ENCODE measurements around the gene TPRN.

The TPRN gene

DNA sequence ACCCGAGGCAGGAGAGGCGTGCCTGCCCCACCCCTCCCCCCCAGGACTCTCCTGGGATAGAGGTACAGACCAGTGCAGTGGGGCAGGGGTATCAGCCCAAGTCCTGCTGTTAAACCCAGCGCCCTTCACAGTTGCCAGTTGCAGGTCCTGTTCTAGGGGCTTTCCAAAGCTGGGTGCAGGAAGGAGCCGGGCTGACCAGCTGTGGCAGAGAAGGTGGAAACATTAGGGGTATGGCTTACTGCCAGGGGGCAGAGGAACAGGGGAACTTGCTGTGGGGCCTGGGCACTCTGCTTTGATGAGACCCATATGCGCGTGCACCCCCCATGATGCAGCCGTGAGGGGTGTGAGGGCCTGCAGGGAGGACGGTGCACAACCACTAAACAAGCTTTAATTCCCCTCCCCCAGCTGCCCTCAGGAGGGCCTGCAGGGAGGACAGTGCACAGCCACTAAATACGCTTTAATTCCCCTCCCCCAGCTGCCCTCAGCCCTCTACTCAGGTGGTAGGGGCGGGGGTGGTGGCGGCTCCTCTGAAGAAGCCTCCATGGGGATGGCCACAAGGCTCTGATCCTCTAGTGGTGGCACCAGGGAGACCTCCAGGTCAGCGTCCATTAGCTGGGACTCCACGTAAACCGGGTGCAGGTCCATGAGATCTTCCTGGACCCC, 29.9 kb downstream of the TPRN start:
- no peak for DNase-seq

DNA sequence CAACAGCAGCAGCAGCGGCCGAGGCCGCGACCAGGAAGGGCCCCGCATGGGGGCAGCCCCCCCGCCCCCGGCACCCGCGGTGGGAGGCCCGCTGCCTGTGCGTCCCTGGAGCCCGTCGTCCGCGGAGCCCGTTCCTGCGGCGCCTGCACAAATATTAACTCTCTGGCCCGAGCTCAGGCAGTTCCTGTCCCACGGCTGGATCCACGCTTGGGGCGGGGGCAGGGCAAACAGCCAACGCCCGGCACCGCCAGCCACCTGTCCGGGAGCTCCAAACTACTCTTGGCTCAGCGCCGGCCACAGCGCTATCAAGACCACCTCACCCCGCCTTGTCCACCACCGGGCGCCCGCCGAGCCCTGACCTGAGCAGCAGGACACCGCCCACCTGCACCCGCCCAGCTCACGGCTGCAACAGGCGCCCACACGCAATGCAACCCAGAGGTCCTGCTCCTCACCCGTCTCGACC, 30.6 kb downstream of the TPRN start, which contains the start of gene LRRC26:
Gene LRRC26, minus strand, starts transcription at position 156 of the 463 bp plus-strand sequence. Its CDS starts 108 bp downstream, at position 48.
- DNase-seq, result no peak

- no peak for DNase-seq
Measured at GRCh38 chr9:137168904-137169856, 31.4 kb downstream of the TPRN start.

GRCh38 chr9:137168573-137168903, 32.0 kb downstream of the TPRN start:
- DNase-seq, result no peak

DNA sequence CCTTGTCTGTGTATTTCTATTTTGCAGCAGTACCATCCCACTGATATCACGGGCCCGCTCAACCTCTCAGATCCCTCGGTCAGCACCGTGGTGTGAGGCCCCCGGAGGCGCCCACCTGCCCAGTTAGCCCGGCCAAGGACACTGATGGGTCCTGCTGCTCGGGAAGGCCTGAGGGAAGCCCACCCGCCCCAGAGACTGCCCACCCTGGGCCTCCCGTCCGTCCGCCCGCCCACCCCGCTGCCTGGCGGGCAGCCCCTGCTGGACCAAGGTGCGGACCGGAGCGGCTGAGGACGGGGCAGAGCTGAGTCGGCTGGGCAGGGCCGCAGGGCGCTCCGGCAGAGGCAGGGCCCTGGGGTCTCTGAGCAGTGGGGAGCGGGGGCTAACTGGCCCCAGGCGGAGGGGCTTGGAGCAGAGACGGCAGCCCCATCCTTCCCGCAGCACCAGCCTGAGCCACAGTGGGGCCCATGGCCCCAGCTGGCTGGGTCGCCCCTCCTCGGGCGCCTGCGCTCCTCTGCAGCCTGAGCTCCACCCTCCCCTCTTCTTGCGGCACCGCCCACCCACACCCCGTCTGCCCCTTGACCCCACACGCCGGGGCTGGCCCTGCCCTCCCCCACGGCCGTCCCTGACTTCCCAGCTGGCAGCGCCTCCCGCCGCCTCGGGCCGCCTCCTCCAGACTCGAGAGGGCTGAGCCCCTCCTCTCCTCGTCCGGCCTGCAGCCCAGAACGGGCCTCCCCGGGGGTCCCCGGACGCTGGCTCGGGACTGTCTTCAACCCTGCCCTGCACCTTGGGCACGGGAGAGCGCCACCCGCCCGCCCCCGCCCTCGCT, 32.6 kb downstream of the TPRN start:
- no peak for DNase-seq

GRCh38 chr9:137167277-137167746, 33.2 kb downstream of the TPRN start:
- no peak for DNase-seq

DNA sequence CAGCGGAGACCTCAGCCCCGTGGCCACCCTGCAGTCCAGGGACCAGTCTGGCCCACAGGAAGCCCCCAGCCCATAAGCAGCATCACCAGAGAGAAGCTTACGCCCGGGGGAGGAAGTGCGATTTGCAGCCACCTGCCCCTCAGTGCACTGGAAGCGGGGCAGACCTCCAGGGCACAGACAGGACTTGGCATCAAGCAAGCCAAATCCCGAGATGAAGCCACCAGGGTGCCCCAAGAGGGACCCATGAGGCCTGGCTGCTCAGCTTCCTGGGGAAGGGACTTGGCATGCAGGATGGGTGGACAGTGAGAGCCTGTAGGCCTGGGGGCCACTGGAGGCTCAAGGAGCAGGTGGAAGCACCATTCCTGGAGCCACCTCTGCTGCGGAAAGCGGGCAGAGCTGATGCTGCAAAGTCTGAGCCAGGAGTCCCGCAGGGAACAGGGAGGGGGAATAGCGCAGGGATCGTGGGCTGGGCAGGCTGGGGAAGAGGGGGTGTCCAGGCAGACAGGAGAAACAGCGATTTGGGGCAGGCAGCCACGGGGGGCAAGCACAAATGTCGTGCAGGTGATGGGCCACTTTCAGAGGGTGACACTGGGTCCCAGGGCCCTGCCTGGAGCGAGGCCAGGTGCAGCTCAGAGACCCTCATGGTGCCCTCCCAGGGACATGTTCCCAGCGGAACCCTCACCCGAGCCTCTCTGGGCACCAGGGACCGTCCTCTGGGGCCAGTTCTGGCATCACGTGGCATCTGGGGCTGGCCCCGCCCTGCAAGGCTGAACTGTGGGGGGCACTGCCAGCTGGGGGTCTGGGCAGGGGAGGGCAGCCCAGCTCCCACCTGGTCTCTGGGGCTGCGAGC, 33.9 kb downstream of the TPRN start:
- no peak for DNase-seq

DNA sequence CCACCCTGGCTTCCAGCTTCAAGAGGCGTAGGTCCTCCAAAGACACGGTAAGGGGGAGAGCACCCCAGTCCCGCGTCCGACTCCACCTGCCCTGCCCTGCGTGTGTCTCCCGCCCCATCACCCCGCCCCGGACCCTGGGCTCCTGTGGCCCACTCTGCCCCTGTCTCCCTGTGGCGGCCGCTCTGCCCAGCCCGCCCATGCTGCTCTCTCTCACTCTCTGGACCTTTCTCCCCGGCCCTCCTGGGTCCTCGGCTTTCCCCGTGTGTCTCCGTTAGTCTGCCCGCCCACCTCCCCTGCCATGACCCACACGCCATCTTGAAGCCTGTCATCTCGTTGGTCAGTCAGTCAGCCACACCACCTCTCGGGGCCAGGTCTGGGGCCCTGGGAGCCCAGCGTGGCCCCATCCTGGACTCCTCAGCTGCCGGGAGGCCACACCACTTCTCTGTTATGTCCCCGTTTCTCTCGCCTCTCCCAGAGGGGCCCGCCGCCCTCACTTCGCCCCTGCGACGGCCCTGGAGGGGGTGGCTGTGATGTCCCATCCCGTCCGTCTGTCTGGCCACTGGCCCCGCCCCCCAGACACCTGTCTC, 35.2 kb downstream of the TPRN start:
- DNase-seq, result no peak

DNA sequence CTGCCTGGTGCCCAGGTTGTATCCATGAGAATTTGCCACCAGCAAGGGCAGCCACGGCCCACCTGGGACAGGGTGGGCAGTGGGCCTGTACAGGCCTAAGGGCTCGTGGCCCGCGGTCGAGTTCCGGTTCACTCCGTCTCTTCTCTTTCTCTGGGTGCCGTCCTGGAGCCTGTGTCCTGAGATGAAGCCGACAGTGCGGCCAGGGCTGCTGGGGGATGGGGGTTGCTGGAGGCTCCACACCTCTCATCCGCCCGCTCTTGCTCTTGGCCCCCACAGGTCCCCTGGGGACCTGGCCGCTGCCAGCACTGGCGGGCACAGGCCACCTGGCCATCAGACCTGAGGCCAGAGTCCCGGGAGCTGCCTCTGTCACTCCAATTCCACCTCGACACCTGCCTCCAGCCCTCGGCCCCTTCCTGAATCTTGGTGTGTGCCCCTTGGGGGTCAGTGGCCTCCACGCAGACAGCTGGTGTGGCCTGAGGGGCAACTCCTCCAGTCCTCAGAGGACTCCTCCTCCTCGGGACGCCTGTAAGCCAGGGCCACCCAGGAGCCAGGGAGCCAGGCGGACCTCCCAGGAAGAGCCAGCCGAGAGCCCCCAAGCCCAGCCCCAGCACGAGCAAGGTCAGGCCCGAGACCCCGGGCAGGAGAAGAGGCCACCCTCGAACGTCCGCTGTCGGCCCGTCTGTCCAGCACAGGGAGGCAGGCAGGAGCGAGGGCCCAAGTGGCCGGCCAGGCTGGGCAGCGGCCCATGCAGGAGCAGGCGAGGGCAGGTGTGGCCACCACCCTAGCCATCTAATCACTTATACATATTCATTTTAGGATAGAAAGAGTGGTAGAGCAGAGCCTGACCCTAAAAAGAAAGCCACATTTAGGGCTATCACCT, 35.9 kb downstream of the TPRN start:
- no peak for DNase-seq

DNA sequence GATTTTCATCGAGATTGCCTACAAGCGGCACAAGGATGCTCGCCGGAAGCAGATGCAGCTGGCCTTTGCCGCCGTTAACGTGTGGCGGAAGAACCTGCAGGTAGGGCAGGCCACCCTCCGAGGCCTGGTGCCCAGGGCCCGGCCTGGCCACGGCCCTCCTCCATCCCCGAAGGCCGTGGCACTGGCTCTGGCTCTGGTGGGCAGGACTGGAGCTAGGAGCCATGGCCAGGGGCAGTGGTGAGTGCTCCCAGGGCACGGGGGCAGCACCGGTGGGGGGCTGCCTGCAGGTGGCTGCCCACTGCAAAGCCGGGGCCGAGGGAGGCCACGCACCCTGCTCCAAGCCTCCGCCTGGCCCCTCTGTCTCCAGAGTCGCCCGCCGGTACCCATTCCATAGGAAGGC, 36.7 kb downstream of the TPRN start:
- DNase-seq, result no peak

DNA sequence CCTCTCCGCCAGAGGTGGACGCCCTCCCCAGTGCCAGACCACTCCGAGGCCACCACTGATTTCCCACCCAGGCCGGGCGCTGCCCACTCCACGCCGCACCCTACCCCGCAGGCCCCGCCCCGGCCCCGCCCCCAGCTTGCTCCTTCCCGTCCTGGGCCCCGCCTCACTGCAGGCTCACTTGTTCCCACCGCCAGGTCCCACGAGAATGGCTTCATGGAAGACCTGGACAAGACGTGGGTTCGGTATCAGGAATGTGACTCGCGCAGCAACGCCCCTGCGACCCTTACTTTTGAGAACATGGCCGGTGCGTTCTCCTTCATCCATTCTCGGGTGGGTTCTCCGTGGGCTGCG, 37.2 kb downstream of the TPRN start:
- DNase-seq, result no peak

DNA sequence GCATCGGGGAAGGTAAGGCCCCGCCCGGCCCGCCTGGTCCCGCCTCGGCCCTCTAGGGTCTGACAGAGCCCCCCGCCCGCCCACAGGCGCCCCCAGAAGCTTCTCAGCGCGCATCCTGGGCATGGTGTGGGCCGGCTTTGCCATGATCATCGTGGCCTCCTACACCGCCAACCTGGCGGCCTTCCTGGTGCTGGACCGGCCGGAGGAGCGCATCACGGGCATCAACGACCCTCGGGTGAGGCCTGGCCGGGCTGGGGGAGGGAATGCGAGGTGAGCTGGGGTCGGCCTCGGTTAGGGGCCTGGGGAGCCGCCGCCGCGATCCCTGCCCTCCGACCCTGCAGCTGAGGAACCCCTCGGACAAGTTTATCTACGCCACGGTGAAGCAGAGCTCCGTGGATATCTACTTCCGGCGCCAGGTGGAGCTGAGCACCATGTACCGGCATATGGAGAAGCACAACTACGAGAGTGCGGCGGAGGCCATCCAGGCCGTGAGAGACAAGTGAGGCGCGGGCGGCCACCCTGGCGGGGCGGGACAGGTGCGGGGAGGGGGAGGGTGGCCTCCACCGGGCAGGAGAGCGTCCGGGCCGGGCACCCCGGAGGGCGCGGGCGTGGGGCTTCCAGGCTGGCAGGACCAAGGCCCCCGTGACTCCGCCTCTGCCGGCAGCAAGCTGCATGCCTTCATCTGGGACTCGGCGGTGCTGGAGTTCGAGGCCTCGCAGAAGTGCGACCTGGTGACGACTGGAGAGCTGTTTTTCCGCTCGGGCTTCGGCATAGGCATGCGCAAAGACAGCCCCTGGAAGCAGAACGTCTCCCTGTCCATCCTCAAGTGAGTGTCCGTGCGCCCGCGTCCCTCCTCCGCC, 37.8 kb downstream of the TPRN start:
- no peak for DNase-seq

- DNase-seq, result no peak
Measured at GRCh38 chr9:137161558-137162486, 38.7 kb downstream of the TPRN start.

GRCh38 chr9:137160716-137161557, 39.6 kb downstream of the TPRN start:
- no peak for DNase-seq

DNA sequence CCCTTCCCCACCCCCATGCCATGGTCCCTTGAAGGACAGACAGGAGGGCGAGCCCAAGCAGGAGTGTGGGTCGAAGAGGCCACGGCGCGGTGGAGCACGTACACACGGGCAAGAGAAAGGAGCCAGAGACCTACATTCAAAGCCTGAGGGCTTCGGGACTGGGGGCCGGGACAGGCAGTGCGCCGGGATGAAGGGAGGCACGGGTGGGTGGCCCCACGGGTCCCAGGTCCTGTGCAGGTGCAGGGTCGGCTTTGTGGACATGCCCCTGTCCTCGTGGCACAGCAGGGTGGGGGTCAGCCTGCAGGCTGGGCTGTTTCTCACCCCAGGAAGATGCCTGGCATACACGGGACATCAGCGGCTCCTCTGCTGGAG, 40.5 kb downstream of the TPRN start:
- DNase-seq, result no peak

- DNase-seq, result no peak
Measured at GRCh38 chr9:137159105-137160053, 41.2 kb downstream of the TPRN start.

DNA sequence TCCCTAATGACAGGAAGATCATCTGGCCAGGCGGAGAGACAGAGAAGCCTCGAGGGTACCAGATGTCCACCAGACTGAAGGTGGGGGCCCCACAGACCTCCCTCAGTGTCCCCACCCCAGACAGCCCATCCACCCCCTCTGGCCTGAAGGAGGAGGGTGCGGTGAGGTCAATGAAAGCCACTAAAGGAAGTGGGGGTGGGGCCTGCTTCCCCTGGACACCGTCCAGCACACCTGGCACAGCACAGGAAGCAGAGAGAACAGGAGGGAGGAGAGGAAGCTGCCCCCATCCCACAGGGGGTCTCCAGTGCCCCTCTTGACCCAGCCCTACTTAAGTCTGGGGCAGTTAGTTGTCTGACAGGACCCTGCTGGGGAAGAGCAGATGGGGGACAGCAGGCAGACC, 41.9 kb downstream of the TPRN start:
- DNase-seq, result no peak

All from amniotic stem cell (primary cell).